ENCODE data around the gene ATP10D.

ATP10D gene

GRCh38 chr4:47566969-47567368 is 81.9 kb downstream of the ATP10D start (continued):
- no peak for TF ChIP-seq ZFP3 (CRISPR knock-in tag; IDR thresholded peaks at IDR 0.05)

- TF ChIP-seq CSDC2 (CRISPR knock-in tag; IDR thresholded peaks at IDR 0.05): no peak
- TF ChIP-seq BACH2 (CRISPR knock-in tag; IDR thresholded peaks at IDR 0.05; ENCODE audit: borderline replicate concordance): no peak
- no peak for TF ChIP-seq ZNF8 (CRISPR knock-in tag; IDR thresholded peaks at IDR 0.05)
- TF ChIP-seq OSR1 (CRISPR knock-in tag; IDR thresholded peaks at IDR 0.05): no peak
- TF ChIP-seq ZFP3 (CRISPR knock-in tag; IDR thresholded peaks at IDR 0.05): no peak
- no peak for TF ChIP-seq TOX (CRISPR knock-in tag; IDR thresholded peaks at IDR 0.05; ENCODE audit: borderline replicate concordance)
- TF ChIP-seq ZNF565 (CRISPR knock-in tag; conservative IDR thresholded peaks at IDR 0.05; ENCODE audit: low read depth): no peak
- TF ChIP-seq SNAI2 (CRISPR knock-in tag; IDR thresholded peaks at IDR 0.05): no peak
- no peak for TF ChIP-seq ISL1 (CRISPR knock-in tag; IDR thresholded peaks at IDR 0.05)
- TF ChIP-seq ARNTL (CRISPR knock-in tag; IDR thresholded peaks at IDR 0.05; ENCODE audit: borderline replicate concordance, low read depth): no peak
Measured at GRCh38 chr4:47567511-47567910, 82.4 kb downstream of the ATP10D start.

GRCh38 chr4:47570816-47571215 is 85.7 kb downstream of the ATP10D start:
- no peak for TF ChIP-seq PATZ1 (CRISPR knock-in tag; IDR thresholded peaks at IDR 0.05; ENCODE audit: borderline replicate concordance)
- TF ChIP-seq TSHZ2 (CRISPR knock-in tag; IDR thresholded peaks at IDR 0.05): no peak
- TF ChIP-seq POU6F1 (CRISPR knock-in tag; IDR thresholded peaks at IDR 0.05; ENCODE audit: borderline replicate concordance, low read depth): no peak
- TF ChIP-seq ZNF565 (CRISPR knock-in tag; conservative IDR thresholded peaks at IDR 0.05; ENCODE audit: low read depth): no peak
- TF ChIP-seq ZNF8 (CRISPR knock-in tag; IDR thresholded peaks at IDR 0.05): no peak
- TF ChIP-seq ZC3H10 (CRISPR knock-in tag; IDR thresholded peaks at IDR 0.05): no peak
- no peak for TF ChIP-seq ARNTL (CRISPR knock-in tag; IDR thresholded peaks at IDR 0.05; ENCODE audit: borderline replicate concordance, low read depth)
- no peak for TF ChIP-seq TOX (CRISPR knock-in tag; IDR thresholded peaks at IDR 0.05; ENCODE audit: borderline replicate concordance)
- no peak for TF ChIP-seq TCF4 (CRISPR knock-in tag; IDR thresholded peaks at IDR 0.05; ENCODE audit: borderline replicate concordance)
- no peak for TF ChIP-seq GLIS3 (CRISPR knock-in tag; IDR thresholded peaks at IDR 0.05)
- TF ChIP-seq CSDC2 (CRISPR knock-in tag; IDR thresholded peaks at IDR 0.05): no peak
- TF ChIP-seq ESRRG (CRISPR knock-in tag; IDR thresholded peaks at IDR 0.05): no peak
- no peak for TF ChIP-seq ISL1 (CRISPR knock-in tag; IDR thresholded peaks at IDR 0.05)
- no peak for TF ChIP-seq OSR1 (CRISPR knock-in tag; IDR thresholded peaks at IDR 0.05)
- TF ChIP-seq ZFP30 (CRISPR knock-in tag; IDR thresholded peaks at IDR 0.05): no peak
- TF ChIP-seq SNAI2 (CRISPR knock-in tag; IDR thresholded peaks at IDR 0.05): no peak
- TF ChIP-seq CREB5 (CRISPR knock-in tag; IDR thresholded peaks at IDR 0.05; ENCODE audit: low read depth): no peak
- ATAC-seq: no peak

More at GRCh38 chr4:47567511-47567910, 82.4 kb downstream of the ATP10D start:
- ATAC-seq: no peak

GRCh38 chr4:47572981-47573380 is 87.9 kb downstream of the ATP10D start:
- ATAC-seq: no peak
- TF ChIP-seq ZNF70 (CRISPR knock-in tag; IDR thresholded peaks at IDR 0.05): no peak
- no peak for TF ChIP-seq CREB5 (CRISPR knock-in tag; IDR thresholded peaks at IDR 0.05; ENCODE audit: low read depth)
- no peak for TF ChIP-seq ZNF565 (CRISPR knock-in tag; conservative IDR thresholded peaks at IDR 0.05; ENCODE audit: low read depth)
- no peak for TF ChIP-seq TSHZ2 (CRISPR knock-in tag; IDR thresholded peaks at IDR 0.05)
- no peak for TF ChIP-seq ARNTL (CRISPR knock-in tag; IDR thresholded peaks at IDR 0.05; ENCODE audit: borderline replicate concordance, low read depth)
- no peak for TF ChIP-seq POU6F1 (CRISPR knock-in tag; IDR thresholded peaks at IDR 0.05; ENCODE audit: borderline replicate concordance, low read depth)
- TF ChIP-seq BACH2 (CRISPR knock-in tag; IDR thresholded peaks at IDR 0.05; ENCODE audit: borderline replicate concordance): no peak
- TF ChIP-seq RARB (CRISPR knock-in tag; IDR thresholded peaks at IDR 0.05): no peak
- no peak for TF ChIP-seq CSDC2 (CRISPR knock-in tag; IDR thresholded peaks at IDR 0.05)
- TF ChIP-seq ZNF8 (CRISPR knock-in tag; IDR thresholded peaks at IDR 0.05): no peak
- TF ChIP-seq TCF4 (CRISPR knock-in tag; IDR thresholded peaks at IDR 0.05; ENCODE audit: borderline replicate concordance): no peak
- TF ChIP-seq TOX (CRISPR knock-in tag; IDR thresholded peaks at IDR 0.05; ENCODE audit: borderline replicate concordance): no peak
- no peak for TF ChIP-seq GLIS3 (CRISPR knock-in tag; IDR thresholded peaks at IDR 0.05)

Data from SK-N-SH treated with all-trans-retinoic acid at 6 μM for 48 hours (cell line).